NCI-H2196 (cell line): ENCODE results near the gene KRT79.

Experiments
- DNase-seq: peaks from one replicate; lab custom pipeline; 2025; ENCODE audit not compliant: unreplicated experiment; lab: John Stamatoyannopoulos, UW

Gene KRT79

DNA sequence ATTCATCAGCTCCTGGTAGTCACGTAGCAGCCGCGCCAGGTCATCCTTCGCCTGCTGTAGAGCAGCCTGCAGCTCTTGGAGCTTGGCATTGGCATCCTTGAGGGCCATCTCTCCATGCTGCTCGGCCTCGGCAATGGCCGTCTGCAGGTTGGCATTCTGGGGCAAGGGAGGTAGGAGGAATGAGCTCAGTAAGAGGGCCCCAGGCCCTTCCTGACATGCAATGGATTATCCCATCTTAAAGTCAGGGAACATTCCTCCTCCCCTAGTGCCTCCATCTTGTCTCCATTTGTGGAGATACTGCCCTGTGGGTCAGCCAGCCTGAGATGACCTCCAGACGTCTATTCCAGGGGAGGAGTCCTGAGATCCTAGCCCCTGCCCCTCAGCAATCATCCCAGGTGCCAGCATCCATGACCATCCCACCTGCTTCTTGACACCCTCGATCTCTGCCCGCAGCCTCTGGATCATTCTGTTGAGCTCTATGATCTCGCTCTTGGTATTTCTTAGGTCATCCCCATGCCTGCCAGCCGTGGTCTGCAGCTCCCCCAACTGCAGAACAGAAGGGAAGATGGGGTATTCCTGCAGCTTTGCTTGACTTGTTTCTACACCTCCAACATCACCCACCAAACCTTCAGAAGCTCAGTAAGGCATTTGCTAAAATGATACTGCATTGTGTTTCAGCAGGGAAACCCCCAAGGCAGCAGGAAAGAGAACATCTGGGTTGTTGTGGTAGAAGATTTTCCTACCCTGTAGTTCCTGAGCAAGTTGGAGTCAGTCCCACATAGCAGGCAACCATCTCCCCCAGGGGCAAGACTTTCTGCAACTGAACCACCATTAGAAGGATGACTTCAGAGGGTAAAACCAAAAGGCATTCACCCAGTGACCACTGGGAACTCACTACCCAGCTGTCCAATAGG, 42.6 kb downstream of the KRT79 start:
- no peak for DNase-seq

DNA sequence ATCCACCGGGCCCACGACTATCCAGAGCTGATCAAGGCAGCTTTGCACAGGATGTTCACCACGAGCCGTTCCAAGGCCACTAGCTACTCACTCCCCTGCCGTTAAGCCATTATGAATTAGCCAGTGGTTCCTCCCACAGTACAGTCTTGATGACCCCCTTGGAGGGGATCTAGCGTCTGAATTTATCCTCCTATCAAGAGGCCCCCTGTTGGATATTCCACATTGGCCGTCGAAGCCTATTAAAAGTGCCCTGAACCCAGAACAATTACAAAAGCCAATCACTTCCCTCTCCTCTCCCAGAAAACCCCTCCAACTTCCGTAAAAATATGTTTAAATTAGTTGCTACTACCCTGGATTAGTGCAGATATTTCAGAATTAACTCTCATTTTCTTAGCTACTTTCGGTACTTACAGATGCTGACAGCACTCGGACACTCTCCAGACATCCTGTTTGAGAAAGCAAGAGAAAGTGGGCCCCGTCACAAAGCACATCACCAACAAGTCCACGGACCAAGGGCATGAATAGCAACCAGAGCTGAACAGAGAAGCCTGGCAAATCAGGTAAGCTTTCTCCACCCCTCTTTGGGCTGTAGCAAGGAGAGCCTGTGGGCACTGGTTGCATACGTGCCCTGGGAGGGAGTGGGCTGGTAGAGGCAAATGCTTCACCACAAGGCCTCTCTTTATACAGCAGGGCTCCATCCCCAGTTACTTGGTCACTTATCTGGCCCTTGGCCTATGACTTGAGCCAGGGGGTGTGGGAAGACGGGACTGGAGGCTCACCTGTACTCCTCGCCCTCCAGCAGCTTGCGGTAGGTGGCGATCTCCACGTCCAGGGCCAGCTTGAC, 43.5 kb downstream of the KRT79 start:
- no peak for DNase-seq

DNA sequence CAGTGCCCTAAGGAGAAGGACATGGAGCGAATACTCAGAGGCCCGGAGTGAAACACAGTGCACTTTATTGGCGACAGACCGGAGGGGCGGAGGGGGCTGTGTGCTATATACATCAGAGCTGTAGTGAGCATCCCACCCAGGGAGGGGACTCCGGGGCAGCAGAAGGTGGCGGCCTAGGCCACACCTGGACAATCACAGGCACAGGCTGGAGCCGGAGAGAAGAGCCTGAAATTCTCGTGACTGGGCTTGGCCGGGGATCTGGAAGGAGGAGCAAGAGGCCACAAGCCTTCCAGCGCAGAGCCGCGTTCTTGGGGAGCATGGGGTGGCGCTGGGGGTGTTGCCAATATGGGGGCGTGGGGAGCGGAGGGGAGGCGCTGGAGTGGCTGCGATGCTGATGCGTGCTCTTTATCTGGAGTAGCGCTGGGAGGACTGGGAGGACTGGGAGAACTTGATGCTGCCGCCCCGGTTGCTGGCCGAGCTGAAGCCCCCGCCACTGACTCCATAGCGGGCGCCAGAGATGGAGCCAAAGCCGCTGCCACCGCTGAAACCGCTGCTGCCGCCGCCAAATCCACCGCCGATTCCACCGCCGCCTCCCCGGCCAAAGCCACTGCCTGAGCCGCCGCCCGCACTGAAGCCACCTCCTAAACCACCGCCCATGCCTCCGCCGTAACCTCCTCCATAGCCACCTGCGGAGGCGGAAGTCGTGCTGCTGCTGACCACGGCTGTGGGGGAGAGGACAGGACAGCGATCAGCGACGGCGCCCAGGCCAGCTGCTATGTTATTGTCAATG, 44.3 kb downstream of the KRT79 start:
- DNase-seq: no peak

DNA sequence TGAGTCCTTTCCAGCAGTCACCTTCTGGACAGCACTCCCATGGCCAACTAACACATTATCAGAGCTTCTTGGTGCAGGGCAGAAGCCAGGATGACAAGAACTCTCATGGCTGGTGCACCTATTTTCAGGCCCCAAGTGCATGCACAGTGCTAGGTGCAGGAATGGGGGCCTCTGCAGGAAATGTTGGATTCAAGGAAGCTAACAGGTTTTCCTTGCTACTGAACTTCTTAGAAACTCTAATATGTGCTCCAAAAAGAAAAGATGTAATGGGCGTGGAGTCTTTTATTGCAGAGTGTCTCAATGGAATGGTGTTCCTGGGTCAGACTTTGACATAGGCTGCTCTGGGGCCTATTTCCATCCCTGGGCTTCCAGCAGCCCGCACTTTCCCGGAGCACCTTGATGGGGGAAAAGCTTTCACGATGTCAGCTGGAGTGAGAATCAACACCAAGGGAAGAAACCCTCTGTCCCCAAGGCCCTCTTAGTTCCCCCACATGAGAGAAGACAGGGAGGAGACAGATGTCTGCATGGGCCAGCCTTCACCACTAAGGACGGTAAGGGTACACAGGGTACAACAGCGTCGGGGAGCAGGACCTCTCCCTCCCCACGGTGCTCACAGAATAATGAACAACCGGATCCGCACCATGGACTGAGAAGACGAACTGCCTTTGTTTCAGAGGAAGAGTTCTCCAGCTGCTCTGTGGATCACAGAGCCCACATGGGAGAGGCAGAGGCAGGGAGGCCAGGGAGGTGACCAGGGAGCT, 45.1 kb downstream of the KRT79 start:
- DNase-seq: no peak

DNA sequence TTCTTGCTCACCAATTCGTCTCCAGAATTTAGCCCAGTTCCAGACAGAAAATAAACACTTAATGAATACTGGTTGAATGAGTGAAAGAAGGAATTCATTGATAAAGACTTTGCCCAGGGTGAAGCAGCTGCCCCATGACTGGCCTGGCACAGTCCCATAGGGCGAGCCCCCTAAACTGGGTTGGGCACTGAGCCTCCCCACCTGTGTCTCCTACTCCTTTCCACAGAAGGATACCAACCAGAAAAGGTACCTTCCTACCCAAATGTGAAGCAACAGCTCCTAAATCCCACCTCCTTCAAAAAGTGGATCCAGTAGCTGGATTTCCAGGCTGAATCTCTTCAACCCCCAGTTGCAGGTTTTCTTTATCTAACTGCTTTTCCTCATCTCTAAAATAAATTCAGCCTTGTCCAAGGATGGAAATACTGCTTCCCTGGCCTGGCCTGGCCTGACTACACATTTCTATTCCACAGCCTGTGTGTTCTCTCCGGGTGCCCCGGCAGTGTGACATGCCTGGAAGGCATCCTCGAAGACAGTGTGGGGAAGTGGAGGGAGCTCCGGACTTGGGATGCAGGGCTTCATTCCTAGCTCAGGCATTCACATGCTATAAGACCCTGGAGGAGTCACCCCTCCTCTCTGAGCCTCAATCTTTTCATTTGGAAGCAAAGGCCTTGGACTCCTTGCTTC, 45.8 kb downstream of the KRT79 start:
- DNase-seq: no peak

DNA sequence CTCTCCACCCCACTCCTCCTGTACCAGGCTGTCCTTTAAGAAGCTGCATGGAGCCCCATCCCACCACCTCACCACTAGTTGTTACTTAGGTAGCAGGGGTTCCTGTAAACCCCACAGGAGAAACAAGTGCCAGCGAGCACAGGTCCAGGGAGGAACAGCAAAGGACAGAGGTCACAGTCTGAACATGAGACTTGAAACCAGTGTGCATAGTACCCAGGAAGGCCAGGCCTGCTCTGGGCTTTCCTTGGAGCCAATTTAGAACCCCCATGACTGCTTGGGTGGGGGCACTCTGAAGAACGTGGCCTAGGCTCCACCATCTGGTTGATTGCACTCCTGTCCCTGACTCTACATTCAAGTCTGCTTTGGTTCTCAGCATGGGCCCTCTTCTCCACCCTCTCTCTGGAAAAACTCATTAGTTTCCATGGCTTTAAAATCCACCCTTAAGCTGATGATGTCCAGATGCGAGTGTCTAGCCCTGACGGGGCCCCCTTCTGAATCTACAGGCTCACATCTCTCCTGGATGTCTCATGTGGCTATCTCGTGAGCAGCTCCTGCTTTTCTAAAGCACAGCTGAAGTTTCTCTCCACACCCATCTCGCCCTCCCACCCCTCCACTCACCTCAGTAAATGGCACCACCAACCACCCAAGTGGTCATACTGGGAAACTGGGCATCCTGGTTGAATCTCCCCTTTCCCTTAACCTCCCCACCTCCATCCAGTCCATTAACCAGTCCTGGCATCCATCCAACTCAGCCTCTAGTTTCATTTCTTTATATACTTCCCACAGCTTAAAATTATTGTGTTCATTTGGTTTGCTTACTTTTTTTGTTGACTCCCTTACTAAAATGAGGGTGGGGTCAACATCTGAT, 46.6 kb downstream of the KRT79 start:
- peak; percentile 16 for DNase-seq

DNA sequence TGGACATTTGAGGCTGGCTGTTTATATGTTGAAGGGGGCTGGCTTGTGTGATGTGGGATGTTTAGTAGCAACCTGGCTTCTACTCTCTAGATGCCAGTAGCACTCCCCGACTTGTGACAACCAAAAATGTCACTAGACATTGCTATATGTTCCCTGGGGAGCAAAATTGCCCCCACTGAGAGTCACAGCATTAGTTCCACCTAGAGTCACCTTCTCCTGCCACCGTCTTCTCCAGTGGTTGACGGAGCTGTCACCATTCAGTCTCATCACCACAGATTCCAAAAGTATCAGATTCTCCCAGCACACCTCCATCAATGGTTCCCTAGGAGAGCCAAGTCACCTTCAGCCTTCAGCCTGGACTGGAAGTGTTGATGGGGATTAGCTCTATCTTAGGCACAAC, 49.2 kb downstream of the KRT79 start:
- no peak for DNase-seq

DNA sequence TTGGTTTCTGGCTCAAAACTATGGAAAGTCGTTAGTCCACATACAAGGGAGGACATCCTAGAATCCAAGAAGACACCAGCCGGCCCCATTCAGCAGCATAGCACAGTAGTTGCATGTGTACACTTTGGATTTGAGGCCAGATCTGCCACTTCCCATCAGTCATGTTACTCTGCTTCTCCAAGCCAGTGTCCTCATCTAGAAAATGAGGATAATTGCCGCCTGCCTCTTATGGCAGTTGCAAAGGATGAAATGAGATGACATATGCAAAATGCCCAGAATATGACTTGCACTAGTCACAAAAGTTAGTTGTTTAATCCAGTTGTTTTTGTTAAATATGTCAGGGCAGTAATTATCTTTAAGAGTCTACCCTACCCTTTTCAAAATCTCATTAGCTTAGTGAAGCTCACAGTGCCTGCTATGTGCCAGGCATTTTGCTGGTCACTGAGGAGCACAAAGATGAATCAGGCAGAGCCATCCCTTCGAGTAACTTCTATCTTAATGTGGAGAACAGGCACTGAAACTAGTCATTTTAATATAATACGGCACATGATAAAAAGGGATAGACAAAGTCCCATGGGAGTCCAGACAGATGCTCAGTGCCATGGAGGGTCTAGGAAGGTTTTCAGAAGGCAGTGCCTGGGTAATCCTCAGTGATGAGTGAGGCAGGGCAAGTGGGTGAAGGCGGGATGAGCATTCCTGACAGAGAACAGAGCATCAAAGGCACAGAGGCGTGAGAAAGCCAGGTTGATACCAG, 50.4 kb downstream of the KRT79 start:
- DNase-seq: no peak

DNA sequence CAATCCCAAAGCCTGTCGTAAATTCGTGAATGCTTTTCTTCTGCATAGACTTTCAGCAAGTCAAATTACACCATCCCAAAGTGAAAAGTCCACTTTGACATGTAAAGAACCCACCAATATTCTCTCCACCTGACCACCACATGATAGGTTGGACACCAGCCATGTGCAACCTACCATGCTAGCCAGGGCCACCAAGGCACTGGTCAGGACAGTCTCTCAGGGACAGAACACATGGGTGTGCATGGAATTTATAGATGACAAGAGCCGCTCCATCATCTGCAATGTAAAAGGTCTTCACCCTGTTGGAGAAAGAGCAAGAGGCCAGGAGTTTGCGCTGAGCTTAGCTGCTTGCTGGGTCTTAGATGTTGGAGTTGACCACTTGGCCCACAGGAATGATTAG, 51.6 kb downstream of the KRT79 start:
- DNase-seq: no peak

DNA sequence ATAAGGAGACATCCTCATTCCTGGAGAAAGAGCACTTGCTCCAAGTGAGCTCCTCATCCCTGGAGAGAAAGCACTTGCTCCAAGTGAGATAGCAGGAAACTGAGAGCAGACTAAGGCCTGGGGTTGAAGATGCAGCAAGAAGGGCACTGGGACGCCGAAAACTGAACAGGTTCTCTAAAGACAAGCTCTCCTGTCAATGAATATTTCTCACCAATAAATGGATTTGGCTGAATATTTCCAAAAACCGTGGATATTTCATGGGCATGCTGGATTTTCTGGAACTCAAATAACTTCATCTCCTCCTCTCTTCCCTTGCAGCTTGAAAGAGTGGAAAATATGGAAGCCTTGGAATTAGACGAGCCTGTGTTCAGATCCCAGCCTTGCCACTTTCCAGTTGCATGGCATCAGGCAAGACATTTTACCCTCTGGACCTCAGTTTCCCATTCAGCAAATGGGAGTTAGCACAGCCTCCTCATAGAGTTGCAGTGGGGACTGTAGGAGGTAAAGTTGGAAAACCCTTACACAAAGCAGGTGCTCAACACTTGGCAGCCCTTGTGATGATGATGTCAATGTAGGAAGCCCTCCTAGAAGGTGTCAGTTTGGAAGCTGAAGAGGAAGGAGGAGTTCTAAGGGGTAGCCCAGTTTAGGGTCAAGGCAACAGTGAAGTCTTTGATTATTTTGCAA, 52.6 kb downstream of the KRT79 start:
- DNase-seq: no peak

DNA sequence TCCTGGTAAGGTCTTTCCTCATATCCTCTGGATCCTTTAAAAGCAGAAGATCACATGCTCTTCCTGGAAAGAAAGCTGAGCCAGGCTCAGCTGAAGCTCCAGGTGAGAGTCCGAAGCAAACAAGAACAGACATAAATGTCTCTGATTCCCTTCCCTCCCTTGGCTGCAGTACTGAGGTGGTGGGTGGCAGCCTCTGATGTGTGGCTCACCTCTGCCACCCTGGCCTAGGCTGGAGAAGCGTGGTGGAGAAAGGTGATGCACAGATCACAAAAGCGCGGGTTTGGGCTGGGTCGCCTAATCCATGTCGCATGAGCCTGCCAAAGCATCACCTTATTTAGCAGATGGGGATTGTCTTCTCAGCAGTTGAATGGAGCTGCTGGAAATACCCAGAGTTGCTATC, 54.2 kb downstream of the KRT79 start:
- DNase-seq: no peak

DNA sequence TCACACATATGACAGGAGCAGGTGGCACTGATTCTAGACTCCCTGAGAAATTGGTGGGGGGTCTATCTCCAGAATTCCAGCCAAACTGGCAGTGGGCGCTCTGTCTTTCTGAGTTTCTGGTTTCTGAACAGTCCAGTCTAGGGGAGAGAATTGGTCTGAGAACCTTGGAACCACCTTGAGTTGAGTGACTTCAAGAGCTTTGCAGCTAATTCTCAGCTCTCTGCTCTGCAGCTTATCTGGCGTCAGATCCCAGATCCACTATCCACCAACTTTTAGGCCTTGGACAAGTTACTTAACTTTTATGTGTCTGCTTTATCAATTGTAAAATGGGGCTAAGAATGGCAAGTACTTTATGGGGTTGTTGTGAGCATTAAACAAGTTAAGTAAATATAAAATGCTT, 55.3 kb downstream of the KRT79 start:
- no peak for DNase-seq

DNA sequence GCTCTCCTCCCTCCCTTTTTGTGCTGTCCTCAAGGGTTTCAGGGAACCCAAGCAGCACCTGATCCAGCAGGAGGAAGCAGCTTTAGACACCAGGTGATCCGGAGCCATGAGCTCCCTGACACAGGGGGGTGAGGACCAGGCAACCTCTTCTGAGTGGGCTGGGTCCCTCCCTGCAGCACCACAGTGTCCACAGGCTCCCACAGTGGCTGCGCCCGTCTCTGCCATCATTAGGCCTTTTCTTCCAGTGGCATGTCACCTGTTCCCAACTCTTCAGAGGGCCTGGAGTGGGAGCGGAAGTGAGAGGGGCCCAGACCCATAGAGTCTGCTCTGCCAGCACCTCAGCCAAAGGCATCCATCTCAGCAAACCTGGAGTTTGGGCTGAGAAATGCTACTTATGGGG, 56.5 kb downstream of the KRT79 start:
- DNase-seq: no peak

DNA sequence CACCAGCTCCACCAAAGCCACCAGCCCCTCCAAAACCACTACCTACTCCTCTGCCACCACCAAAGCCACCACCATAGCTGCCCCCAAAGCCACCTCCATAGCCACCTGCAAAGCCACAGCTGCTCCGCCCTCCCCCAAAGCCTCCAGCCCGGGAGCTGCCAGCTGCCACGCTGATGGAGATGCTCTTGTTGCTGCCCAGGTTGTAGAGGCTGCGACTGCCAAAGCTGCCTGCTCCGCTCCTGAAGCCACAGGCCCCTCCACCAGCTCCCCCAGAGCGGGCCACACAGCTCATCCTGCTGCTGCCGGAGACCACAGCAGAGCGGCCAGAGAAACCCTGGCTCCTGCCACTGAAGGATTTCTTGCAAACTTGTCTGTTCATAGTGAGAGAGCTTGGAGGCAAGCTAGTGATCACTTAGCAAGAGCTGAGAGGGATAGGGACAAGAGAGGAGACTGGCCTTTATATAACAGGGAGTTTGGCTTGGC, 57.2 kb downstream of the KRT79 start, which contains the start of gene KRT76:
Gene KRT76, minus strand, starts transcription at position 433 of the 483 bp plus-strand sequence. Its CDS starts 54 bp downstream, at position 379.
- no peak for DNase-seq

DNA sequence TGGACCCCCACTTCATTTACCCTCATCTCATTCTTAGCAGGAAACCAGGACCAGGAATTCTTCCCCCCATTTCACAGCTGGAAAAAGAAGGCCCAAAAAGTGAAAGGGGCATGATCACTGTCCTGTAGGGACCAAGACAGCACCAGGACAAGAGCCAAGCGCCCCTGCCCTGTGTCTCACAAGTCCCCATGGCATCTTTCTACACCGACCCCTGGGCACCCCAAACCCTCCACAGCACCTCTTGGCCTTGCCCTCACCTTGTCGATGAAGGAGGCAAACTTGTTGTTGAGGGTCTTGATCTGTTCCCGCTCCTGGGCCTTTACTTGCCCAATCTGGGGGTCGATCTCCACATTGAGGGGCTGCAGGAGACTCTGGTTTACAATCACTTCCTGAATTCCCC, 57.7 kb downstream of the KRT79 start:
- no peak for DNase-seq

DNA sequence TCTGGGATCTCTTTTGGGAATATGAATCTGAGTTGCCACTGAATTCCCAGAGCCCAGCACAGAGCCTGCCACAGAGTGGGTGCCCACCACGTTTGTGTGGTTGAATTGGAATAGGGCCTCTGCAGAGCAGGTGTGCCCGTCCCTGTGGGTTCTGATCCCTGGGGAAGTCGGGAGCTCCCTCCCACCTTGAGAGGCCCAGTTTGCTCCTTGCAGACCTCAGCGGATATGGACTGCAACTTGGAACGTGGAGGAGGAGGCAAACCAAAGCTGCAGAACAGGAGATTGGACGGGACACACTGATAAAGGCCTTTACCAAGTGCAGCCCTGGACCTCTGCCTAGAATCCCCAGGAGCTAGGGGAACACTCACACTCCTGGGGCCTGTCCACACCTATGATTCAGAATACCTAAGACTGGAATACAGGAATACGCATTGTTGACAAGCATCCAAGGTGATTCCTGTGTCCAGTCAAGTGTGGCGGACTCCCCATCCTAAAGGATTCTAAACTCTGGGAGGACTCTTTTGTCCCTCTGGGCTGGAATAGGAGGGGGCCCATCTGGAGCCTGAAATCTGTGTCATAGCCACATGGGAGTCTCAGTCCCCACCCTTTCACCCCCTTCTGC, 59.4 kb downstream of the KRT79 start:
- no peak for DNase-seq

DNA sequence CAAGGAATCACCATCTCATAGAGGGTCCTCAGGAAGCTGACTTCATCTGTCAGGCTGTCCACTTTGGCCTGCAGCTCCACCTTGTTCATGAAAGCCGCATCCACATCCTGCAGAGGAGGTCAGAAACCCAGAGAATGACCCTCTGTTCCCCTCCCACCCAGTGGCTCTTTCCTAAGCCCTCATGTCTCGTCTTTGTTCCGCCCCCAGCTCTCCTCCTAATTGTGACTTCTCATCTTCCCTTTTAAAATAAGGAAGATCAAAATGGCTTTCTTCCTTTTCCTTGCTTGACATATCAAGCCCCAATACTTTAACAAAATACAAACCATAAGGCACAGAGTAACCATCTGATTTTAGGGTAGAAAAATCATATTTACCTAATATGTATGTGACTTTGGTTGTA, 61.3 kb downstream of the KRT79 start:
- no peak for DNase-seq
